ENCODE measurements around the gene ZNF74.

ZNF74 gene

DNA sequence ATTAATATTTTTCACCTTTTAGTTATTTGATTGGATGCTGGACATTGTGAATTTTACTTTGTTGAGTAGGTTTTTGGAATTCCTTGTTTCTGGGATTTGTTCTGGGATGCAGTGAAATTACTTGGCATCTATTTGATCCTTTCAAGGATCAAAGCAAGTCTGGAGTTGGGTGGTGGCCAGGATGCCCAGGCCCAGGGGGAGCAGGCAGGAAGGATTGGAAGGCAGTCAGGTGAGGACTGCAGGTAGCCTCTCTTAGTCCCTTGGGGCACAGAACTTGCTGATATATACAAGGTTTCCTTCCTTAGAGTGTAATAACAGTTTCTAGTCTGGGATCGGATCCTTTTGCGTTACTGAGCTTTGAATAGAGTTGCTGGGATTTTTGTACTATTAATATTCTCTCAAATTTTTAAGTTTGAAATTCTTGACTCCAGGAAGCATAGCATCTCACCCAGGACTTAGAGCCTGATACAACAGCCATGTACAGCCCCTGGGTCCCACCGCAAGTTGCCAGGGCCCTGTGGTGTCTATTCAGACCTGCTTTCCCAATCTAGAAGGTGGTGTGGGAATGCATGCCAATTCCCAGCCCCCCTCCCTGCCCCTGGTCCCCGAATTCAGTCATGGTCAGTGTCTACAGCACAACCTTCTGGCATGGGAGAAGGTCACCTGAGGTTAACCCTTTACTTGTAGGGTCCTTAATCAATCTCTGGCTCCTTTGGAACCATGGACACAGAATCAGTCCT lies 6.1 kb downstream of the ZNF74 start:
- Histone ChIP-seq H3K4me2 (no peak overlapping the region), H3K4me3 (IDR thresholded peaks at IDR 0.05; ENCODE audit: insufficient read depth, low read depth, low read length) (no peak overlapping the region), H4K20me1 (ENCODE audit: insufficient read depth) (no peaks in the 10 kb centered on the region), H3K4me1 (ENCODE audit: low read depth, poor library complexity, severe bottlenecking) (no peaks in the 10 kb centered on the region), H3K9ac (no peak overlapping the region), H3K79me2 (ENCODE audit: insufficient read depth, low read depth) (no peaks in the 10 kb centered on the region), H2AFZ (ENCODE audit: low read depth) (no peak overlapping the region), H3K27me3 (ENCODE audit: insufficient read depth, low read depth) (no peaks in the 10 kb centered on the region), H3K27ac (no peak overlapping the region), H3K36me3 (ENCODE audit: insufficient read depth) (no peaks in the 10 kb centered on the region)
- TF ChIP-seq, protein P1, sequence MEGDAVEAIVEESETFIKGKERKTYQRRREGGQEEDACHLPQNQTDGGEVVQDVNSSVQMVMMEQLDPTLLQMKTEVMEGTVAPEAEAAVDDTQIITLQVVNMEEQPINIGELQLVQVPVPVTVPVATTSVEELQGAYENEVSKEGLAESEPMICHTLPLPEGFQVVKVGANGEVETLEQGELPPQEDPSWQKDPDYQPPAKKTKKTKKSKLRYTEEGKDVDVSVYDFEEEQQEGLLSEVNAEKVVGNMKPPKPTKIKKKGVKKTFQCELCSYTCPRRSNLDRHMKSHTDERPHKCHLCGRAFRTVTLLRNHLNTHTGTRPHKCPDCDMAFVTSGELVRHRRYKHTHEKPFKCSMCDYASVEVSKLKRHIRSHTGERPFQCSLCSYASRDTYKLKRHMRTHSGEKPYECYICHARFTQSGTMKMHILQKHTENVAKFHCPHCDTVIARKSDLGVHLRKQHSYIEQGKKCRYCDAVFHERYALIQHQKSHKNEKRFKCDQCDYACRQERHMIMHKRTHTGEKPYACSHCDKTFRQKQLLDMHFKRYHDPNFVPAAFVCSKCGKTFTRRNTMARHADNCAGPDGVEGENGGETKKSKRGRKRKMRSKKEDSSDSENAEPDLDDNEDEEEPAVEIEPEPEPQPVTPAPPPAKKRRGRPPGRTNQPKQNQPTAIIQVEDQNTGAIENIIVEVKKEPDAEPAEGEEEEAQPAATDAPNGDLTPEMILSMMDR (conservative IDR thresholded peaks at IDR 0.05; ENCODE audit: low read depth, low read length), result no peak

GRCh38 chr22:20400606-20401375 lies 6.8 kb downstream of the ZNF74 start:
- Histone ChIP-seq H2AFZ (ENCODE audit: low read depth) (no peak overlapping the region), H3K9ac (no peak overlapping the region), H3K4me1 (ENCODE audit: low read depth, poor library complexity, severe bottlenecking) (no peaks in the 10 kb centered on the region), H3K4me3 (IDR thresholded peaks at IDR 0.05; ENCODE audit: insufficient read depth, low read depth, low read length) (no peak overlapping the region), H3K36me3 (ENCODE audit: insufficient read depth) (no peaks in the 10 kb centered on the region), H3K27ac (no peak overlapping the region), H4K20me1 (ENCODE audit: insufficient read depth) (no peaks in the 10 kb centered on the region), H3K79me2 (ENCODE audit: insufficient read depth, low read depth) (no peaks in the 10 kb centered on the region), H3K4me2 (no peak overlapping the region), H3K27me3 (ENCODE audit: insufficient read depth, low read depth) (no peaks in the 10 kb centered on the region)
- TF ChIP-seq, protein P1 (conservative IDR thresholded peaks at IDR 0.05; ENCODE audit: low read depth, low read length), result no peak

- TF ChIP-seq, protein P1 (conservative IDR thresholded peaks at IDR 0.05; ENCODE audit: low read depth, low read length), result no peak
- no peak overlapping the region for H2AFZ ChIP-seq (ENCODE audit: low read depth)
- H3K9ac ChIP-seq, result no peak overlapping the region
- no peaks in the 10 kb centered on the region for H3K27me3 ChIP-seq (ENCODE audit: insufficient read depth, low read depth)
- no peak overlapping the region for H3K4me2 ChIP-seq
- H4K20me1 ChIP-seq (ENCODE audit: insufficient read depth), result no peaks in the 10 kb centered on the region
- no peak overlapping the region for H3K4me3 ChIP-seq (IDR thresholded peaks at IDR 0.05; ENCODE audit: insufficient read depth, low read depth, low read length)
- H3K4me1 ChIP-seq (ENCODE audit: low read depth, poor library complexity, severe bottlenecking), result no peaks in the 10 kb centered on the region
- H3K27ac ChIP-seq, result no peak overlapping the region
- H3K79me2 ChIP-seq (ENCODE audit: insufficient read depth, low read depth), result no peaks in the 10 kb centered on the region
- H3K36me3 ChIP-seq (ENCODE audit: insufficient read depth), result no peaks in the 10 kb centered on the region
These were observed 7.5 kb downstream of the ZNF74 start for GRCh38 chr22:20401376-20402014.

- Histone ChIP-seq H3K79me2 (ENCODE audit: insufficient read depth, low read depth) (no peaks in the 10 kb centered on the region), H3K4me2 (no peak overlapping the region), H2AFZ (ENCODE audit: low read depth) (no peak overlapping the region), H3K27ac (no peak overlapping the region), H3K9ac (no peak overlapping the region), H4K20me1 (ENCODE audit: insufficient read depth) (no peaks in the 10 kb centered on the region), H3K36me3 (ENCODE audit: insufficient read depth) (no peaks in the 10 kb centered on the region), H3K4me3 (IDR thresholded peaks at IDR 0.05; ENCODE audit: insufficient read depth, low read depth, low read length) (no peak overlapping the region), H3K27me3 (ENCODE audit: insufficient read depth, low read depth) (no peaks in the 10 kb centered on the region), H3K4me1 (ENCODE audit: low read depth, poor library complexity, severe bottlenecking) (no peaks in the 10 kb centered on the region)
- TF ChIP-seq, protein P1 (conservative IDR thresholded peaks at IDR 0.05; ENCODE audit: low read depth, low read length), result no peak
These were observed 9.2 kb downstream of the ZNF74 start for GRCh38 chr22:20402960-20403778.
